Panc1 (cell line): ENCODE results near the gene IRF8. TPM values are rescaled to one million over a fixed set of nuclear protein-coding genes. Genes with fewer than 3 reads are reported as not detected.

Experiments
- ATAC-seq: fragments of 200-7000 bp; cut with Tn5 transposase; 2 replicates; pipeline ENCODE4 v1.9.1; 2020; ENCODE audit warnings: mild to moderate bottlenecking, moderate library complexity
- BruUV-seq: library from RNA; stranded (reverse); fragments of 400-500 nt; replicated peaks from 2 replicates; lab custom pipeline; 2021; lab: Mats Ljungman, UMichigan
- CTCF ChIA-PET: fragments of 300-600 bp; sonication (Branson Sonifier 250); formaldehyde crosslinking; loops from one replicate; lab custom pipeline; 2022; ENCODE audit warnings: antibody characterized with exemption; lab: Charles Lee
- POLR2A ChIA-PET: fragments of 300-600 bp; sonication (Branson Sonifier 250); formaldehyde crosslinking; loops from one replicate; lab custom pipeline; 2022; ENCODE audit warnings: antibody characterized with exemption; lab: Charles Lee
- DNase-seq: peaks from one replicate; pipeline ENCODE4 v3.0.0-alpha.2; 2010; ENCODE audit warnings: low read depth, low spot score
- H3K27ac ChIP-seq: 2 replicates; pipeline ENCODE4 v1.5.1; 2011; ENCODE audit warnings: mild to moderate bottlenecking, low read length, inconsistent platforms
- H3K27me3 ChIP-seq: fragments of 200-500 bp; sonication (Bioruptor generic); 2 replicates; pipeline ENCODE4 v1.6.0; 2014; ENCODE audit warnings: low read length, inconsistent platforms; ENCODE audit not compliant: control insufficient read depth, insufficient read depth
- H3K36me3 ChIP-seq: fragments of 200-500 bp; sonication (Bioruptor generic); 2 replicates; pipeline ENCODE4 v1.5.1; 2014; ENCODE audit warnings: inconsistent platforms, mild to moderate bottlenecking, low read length, moderate library complexity; ENCODE audit not compliant: control insufficient read depth, insufficient read depth
- H3K4me1 ChIP-seq: 2 replicates; pipeline ENCODE4 v1.5.1; 2011; ENCODE audit warnings: inconsistent platforms, mild to moderate bottlenecking, low read length, moderate library complexity; ENCODE audit not compliant: control insufficient read depth, insufficient read depth
- H3K4me3 ChIP-seq, 2 experiments: 2 replicates each; pipeline ENCODE4 v1.5.1; 2011 to 2012; ENCODE audit warnings: low read depth in 2 of 2, low read length in 2 of 2, mild to moderate bottlenecking in 2 of 2, inconsistent platforms in 1 of 2, moderate library complexity in 1 of 2
- H3K9me3 ChIP-seq: fragments of 200-500 bp; sonication (Bioruptor generic); 2 replicates; pipeline ENCODE4 v1.5.1; 2014; ENCODE audit warnings: low read depth, mild to moderate bottlenecking, inconsistent platforms, low read length, moderate library complexity; ENCODE audit not compliant: control insufficient read depth, insufficient read depth
- CTCF ChIP-seq: fragments of 450-650 bp; IDR thresholded peaks from 2 replicates; pipeline ENCODE4 v1.5.1; 2017; ENCODE audit warnings: mild to moderate bottlenecking
- POLR2AphosphoS5 ChIP-seq: IDR thresholded peaks from 2 replicates; pipeline ENCODE4 v1.6.1; 2012; ENCODE audit warnings: mild to moderate bottlenecking, low read depth, low read length, moderate library complexity
- REST ChIP-seq, 2 experiments: IDR thresholded peaks; 2 replicates each; pipeline ENCODE4 v1.6.1; 2011 to 2012; ENCODE audit warnings: low read depth in 2 of 2, control low read depth in 1 of 2, low read length in 1 of 2, mild to moderate bottlenecking in 1 of 2, moderate library complexity in 1 of 2; ENCODE audit not compliant: insufficient read depth in 1 of 2
- SIN3A ChIP-seq: IDR thresholded peaks from 2 replicates; pipeline ENCODE4 v1.6.1; 2012; ENCODE audit warnings: low read depth, mild to moderate bottlenecking, low read length, moderate library complexity, borderline replicate concordance; ENCODE audit not compliant: insufficient read depth
- TCF7L2 ChIP-seq: IDR thresholded peaks from 2 replicates; pipeline ENCODE4 v1.6.1; 2011; ENCODE audit warnings: mild to moderate bottlenecking, low read depth, low read length, inconsistent platforms
- in situ Hi-C: cut with HindIII; loops from 2 replicates; pipeline ENCODE4 v1.10.0; 2016; ENCODE audit warnings: low sequenced_read_pairs, low pct_unique_long_range_greater_than_20kb
- intact Hi-C: fragments of 100-400 bp; cut with micrococcal nuclease; formaldehyde crosslinking; loops from one replicate; pipeline ENCODE4 v1.10.0; 2022; ENCODE audit not compliant: unreplicated experiment
- total RNA-seq: library from RNA; stranded (reverse); gene quantifications from one replicate; pipeline ENCODE4 v1.2.1, GENCODE V29; 2021; ENCODE audit not compliant: unreplicated experiment

IRF8 gene
- total RNA-seq, 1 experiment from 2014 or later: 0.62 TPM

DNA sequence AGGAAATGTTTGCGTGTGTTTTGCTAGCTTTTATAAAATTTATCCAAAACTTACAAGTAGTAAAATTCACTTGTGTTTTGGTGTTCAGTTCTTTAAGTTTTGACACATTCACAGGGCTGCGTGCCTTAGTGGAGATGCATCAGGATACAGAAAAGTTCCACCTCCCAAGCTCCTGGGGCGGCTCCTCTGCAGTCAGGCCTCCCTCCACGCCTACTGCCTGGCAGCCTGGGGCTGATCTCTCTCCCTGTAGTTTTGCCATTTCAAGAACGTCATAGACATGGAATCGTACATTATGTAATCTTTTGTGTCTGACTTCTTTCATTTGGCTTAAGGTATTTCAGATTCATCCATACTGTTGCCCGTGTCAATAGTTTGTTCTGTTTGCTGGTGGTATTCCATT, 27.2 kb upstream of the IRF8 start:
- in situ Hi-C loops (no loop called here), intact Hi-C loops (no loop called here)
- Histone ChIP-seq H3K9me3 (no peaks in the 10 kb centered on the region), H3K27me3 (peaks cover 2% of the 10 kb centered on the region; the same call in 1 of the 2 replicates), H3K4me3 (no peak overlapping the region), H3K4me1 (no peaks in the 10 kb centered on the region), H3K27ac (no peak overlapping the region), H3K36me3 (no peaks in the 10 kb centered on the region)
- ChIA-PET CTCF (no interaction called here), POLR2A (no interaction called here)
- ATAC-seq (no peak), DNase-seq (no peak)
- no TSS peak for BruUV-seq
- TF ChIP-seq POLR2AphosphoS5 (no peak), REST (IDR thresholded peaks at IDR 0.05; ENCODE audit: insufficient read depth in 1 of 2, low read depth in 2 of 2, low read length in 1 of 2) (no peak), CTCF (no peak), SIN3A (no peak), TCF7L2 (no peak)

- TF ChIP-seq CTCF (no peak), POLR2AphosphoS5 (no peak), SIN3A (no peak), TCF7L2 (no peak), REST (IDR thresholded peaks at IDR 0.05; ENCODE audit: insufficient read depth in 1 of 2, low read depth in 2 of 2, low read length in 1 of 2) (no peak)
- ATAC-seq (no peak), DNase-seq (no peak)
- H3K4me3 ChIP-seq: no peak overlapping the region
- in situ Hi-C loops (no loop called here), intact Hi-C loops (no loop called here)
- POLR2A ChIA-PET: no interaction called here
- H3K27ac ChIP-seq: no peak overlapping the region
- no TSS peak for BruUV-seq
- H3K27me3 ChIP-seq: peaks cover 2% of the 10 kb centered on the region; the same call in 1 of the 2 replicates
- H3K36me3 ChIP-seq: no peaks in the 10 kb centered on the region
- no peaks in the 10 kb centered on the region for H3K9me3 ChIP-seq
- no peaks in the 10 kb centered on the region for H3K4me1 ChIP-seq
- CTCF ChIA-PET: no interaction called here
Observed at GRCh38 chr16:85872734-85873133, 26.2 kb upstream of the IRF8 start.
